Stimulated activated memory B cell treated with anti-CD40 and anti-IgM and Interleukin-4, amounts not matched to agents 10 μg/mL and 1 μg/mL and 100 μg/mL, for 72 hours (primary cell): Measurements from ENCODE around the gene ANKRD66.
"Not testable (repeated sequence)": the region's sequence is repeated elsewhere in the genome, so short reads cannot be mapped to it uniquely, and the experiment has no call there.

Experiments
- ATAC-seq: fragments of 150-1000 bp; cut with Tn5 transposase; 2 replicates; pipeline ENCODE4 v1.10.0; 2021
- H3K27ac Mint-ChIP-seq: one replicate; pipeline ENCODE4 v1.8.0; 2022; ENCODE audit warnings: mild to moderate bottlenecking, mixed read lengths
- H3K27me3 Mint-ChIP-seq: one replicate; pipeline ENCODE4 v1.8.0; 2022; ENCODE audit warnings: mixed read lengths
- H3K36me3 Mint-ChIP-seq: one replicate; pipeline ENCODE4 v1.8.0; 2022; ENCODE audit warnings: mixed read lengths
- H3K4me1 Mint-ChIP-seq: one replicate; pipeline ENCODE4 v1.8.0; 2022; ENCODE audit warnings: mixed read lengths
- H3K4me3 Mint-ChIP-seq: one replicate; pipeline ENCODE4 v1.8.0; 2022; ENCODE audit warnings: mild to moderate bottlenecking, moderate library complexity, mixed read lengths
- H3K9me3 Mint-ChIP-seq: one replicate; pipeline ENCODE4 v1.8.0; 2022; ENCODE audit warnings: mixed read lengths

The ANKRD66 gene

GRCh38 chr6:46743425-46744158 lies 3.1 kb upstream of the ANKRD66 start:
- no peaks in the 10 kb centered on the region for H3K4me1 Mint-ChIP-seq
- H3K36me3 Mint-ChIP-seq, result no peaks in the 10 kb centered on the region
- H3K4me3 Mint-ChIP-seq, result no peak overlapping the region
- ATAC-seq, result no peak
- H3K27me3 Mint-ChIP-seq, result peaks cover 9% of the 10 kb centered on the region
- H3K27ac Mint-ChIP-seq, result no peak overlapping the region
- peaks cover 4% of the 10 kb centered on the region for H3K9me3 Mint-ChIP-seq

- ATAC-seq, H3K27ac Mint-ChIP-seq, H3K27me3 Mint-ChIP-seq, H3K36me3 Mint-ChIP-seq, H3K9me3 Mint-ChIP-seq, H3K4me1 Mint-ChIP-seq, H3K4me3 Mint-ChIP-seq: not testable (repeated sequence)
Observed at GRCh38 chr6:46744159-46744725, 2.5 kb upstream of the ANKRD66 start.

DNA sequence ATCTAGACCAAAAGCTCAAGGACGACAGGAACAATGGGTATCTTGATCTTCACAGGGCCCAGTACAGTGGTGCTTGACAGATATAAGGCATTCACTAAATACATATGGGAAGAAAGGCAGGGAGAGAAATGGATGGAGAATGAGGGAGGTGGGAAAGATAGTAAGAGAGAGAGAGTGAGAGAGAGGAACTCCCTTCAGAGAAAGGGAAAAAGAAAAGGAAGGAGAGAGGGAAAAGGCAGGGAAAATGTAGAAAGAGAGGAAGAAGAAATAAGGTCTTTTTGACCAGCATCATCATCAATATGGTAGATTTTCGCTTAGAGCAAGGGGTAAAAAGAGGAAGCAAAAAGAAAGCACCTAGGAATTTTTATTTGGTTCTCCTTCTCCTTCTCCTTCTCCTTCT lies 760 bp upstream of the ANKRD66 start:
- H3K9me3 Mint-ChIP-seq, result peaks cover 4% of the 10 kb centered on the region
- peaks cover 9% of the 10 kb centered on the region for H3K27me3 Mint-ChIP-seq
- H3K36me3 Mint-ChIP-seq, result no peaks in the 10 kb centered on the region
- no peaks in the 10 kb centered on the region for H3K4me1 Mint-ChIP-seq
- no peak overlapping the region for H3K27ac Mint-ChIP-seq
- H3K4me3 Mint-ChIP-seq, result no peak overlapping the region
- no peak for ATAC-seq

DNA sequence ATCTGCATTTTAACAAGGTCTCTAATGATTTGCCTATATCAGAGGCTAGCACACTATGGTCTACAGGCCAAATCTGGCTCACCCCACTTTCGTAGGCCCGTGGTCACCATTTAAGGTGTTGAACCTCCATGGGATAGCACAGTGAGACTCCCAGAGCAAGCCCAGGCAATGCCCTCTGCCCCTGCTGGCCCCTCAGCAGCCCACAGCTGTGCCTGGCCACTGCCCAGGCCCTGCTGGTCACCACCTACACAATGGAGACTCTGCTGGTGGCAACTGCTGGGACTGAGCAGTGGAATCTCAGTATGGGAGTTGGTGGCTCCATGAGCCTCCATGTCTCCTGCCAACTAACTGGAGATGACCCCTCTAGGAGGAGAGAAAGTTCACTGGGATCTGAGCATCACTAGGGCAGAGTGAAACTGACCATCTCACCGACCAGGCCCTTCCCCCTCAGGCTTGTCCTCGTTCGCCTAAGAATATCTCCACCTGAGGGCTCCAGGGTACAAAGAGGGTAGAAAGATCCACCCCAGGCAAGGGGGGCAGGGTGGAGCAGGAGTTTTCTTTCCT lies 2.3 kb downstream of the ANKRD66 start:
- Mint-ChIP-seq H3K4me1 (no peaks in the 10 kb centered on the region), H3K27ac (no peak overlapping the region), H3K36me3 (no peaks in the 10 kb centered on the region), H3K4me3 (no peak overlapping the region), H3K27me3 (peaks cover 9% of the 10 kb centered on the region), H3K9me3 (peaks cover 4% of the 10 kb centered on the region)
- no peak for ATAC-seq

GRCh38 chr6:46749731-46750130 lies 3.0 kb downstream of the ANKRD66 start:
- no peaks in the 10 kb centered on the region for H3K36me3 Mint-ChIP-seq
- ATAC-seq, result no peak
- no peak overlapping the region for H3K27ac Mint-ChIP-seq
- H3K27me3 Mint-ChIP-seq, result peaks cover 9% of the 10 kb centered on the region
- H3K9me3 Mint-ChIP-seq, result peaks cover 4% of the 10 kb centered on the region
- H3K4me3 Mint-ChIP-seq, result no peak overlapping the region
- no peaks in the 10 kb centered on the region for H3K4me1 Mint-ChIP-seq

GRCh38 chr6:46751658-46752057 lies 4.9 kb downstream of the ANKRD66 start:
- ATAC-seq, result no peak
- Mint-ChIP-seq H3K27me3 (no peaks in the 10 kb centered on the region), H3K9me3 (no peaks in the 10 kb centered on the region), H3K4me3 (no peak overlapping the region), H3K27ac (no peak overlapping the region), H3K36me3 (no peaks in the 10 kb centered on the region), H3K4me1 (no peaks in the 10 kb centered on the region)

DNA sequence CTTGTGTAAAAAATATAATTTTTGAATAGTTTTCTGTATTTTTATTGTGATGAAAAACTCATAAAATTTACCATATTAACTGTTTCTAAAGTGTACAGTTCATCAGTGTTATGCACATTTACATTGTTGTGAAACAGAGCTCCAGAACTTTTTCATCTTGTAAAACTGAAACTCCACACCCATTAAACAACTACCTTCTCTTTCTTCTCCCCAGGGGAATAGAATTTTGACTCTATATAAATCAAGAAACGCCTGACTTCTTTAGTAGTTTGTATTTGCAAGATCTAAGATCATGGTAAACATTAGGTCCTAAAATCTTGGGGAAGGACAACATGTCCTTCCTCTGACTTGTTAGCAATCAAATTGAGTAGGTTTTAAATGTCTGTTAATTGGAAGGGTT lies 9.1 kb downstream of the ANKRD66 start:
- no peaks in the 10 kb centered on the region for H3K9me3 Mint-ChIP-seq
- ATAC-seq, result no peak
- no peak overlapping the region for H3K4me3 Mint-ChIP-seq
- no peak overlapping the region for H3K27ac Mint-ChIP-seq
- H3K36me3 Mint-ChIP-seq, result no peaks in the 10 kb centered on the region
- H3K27me3 Mint-ChIP-seq, result no peaks in the 10 kb centered on the region
- no peaks in the 10 kb centered on the region for H3K4me1 Mint-ChIP-seq

DNA sequence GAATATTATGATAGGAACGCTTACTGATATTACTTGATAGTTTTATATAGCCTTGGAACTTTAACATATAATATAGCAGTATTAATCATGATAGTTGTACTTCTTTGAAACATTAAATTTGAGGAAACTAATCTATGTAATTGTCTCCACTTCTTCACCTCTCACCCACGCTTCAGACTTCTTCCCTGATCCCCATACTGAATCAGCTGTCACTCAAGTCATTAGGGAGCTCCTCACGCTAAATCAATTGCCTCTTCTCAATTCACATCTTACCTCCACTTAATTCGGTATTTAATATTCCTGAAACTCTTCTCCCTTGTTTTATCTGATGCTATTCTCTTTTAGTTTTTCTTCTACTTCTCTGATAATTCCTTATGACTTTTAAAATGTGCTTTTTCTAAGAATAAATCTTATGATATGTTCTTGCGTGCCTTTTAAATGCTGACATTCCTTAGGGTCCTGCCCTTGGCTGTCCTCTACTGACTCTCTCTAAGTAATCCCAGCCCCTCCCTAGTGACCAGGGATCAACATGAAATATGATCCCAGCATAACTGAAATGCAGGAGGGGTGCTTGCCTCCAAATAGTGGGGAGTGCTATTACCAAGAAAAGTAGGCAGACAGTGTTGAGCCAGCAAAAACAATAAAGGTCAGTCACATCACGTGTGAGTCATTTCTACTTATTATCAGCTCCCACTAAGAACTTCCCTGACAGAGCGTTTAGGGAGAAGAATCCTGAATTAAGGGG lies 9.9 kb downstream of the ANKRD66 start:
- Mint-ChIP-seq H3K9me3 (no peaks in the 10 kb centered on the region), H3K27me3 (no peaks in the 10 kb centered on the region), H3K36me3 (no peaks in the 10 kb centered on the region), H3K4me3 (no peak overlapping the region), H3K4me1 (no peaks in the 10 kb centered on the region), H3K27ac (no peak overlapping the region)
- ATAC-seq, result no peak

- H3K27me3 Mint-ChIP-seq, result no peaks in the 10 kb centered on the region
- no peak overlapping the region for H3K27ac Mint-ChIP-seq
- no peaks in the 10 kb centered on the region for H3K4me1 Mint-ChIP-seq
- no peaks in the 10 kb centered on the region for H3K36me3 Mint-ChIP-seq
- H3K4me3 Mint-ChIP-seq, result no peak overlapping the region
- ATAC-seq, result peak; percentile 52
- no peaks in the 10 kb centered on the region for H3K9me3 Mint-ChIP-seq
Observed at GRCh38 chr6:46757214-46757596, 10.5 kb downstream of the ANKRD66 start.

GRCh38 chr6:46758960-46759753 lies 12.4 kb downstream of the ANKRD66 start:
- ATAC-seq, result no peak
- Mint-ChIP-seq H3K4me3 (no peak overlapping the region), H3K27ac (no peak overlapping the region), H3K27me3 (peaks cover 10% of the 10 kb centered on the region), H3K9me3 (no peaks in the 10 kb centered on the region), H3K36me3 (no peaks in the 10 kb centered on the region), H3K4me1 (no peaks in the 10 kb centered on the region)

DNA sequence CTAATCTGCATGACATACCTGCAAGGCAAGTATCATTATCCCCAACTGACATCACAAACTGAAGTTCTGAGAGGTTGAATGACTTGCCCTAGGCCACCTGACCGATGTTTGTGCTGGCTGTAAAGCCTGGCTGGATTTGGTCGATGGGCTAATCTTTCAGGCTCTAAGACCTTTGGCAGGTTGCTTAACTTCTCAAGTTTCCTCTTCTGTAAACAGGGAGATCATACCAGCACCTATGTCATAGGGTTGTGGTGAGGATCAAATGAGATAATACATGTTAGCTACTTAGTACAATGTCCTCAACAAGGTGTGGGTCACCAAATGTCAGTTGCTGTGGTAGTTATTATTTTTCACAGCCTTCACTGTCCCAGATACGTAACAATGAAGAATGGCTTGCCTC lies 14.2 kb downstream of the ANKRD66 start:
- H3K27ac Mint-ChIP-seq, result no peak overlapping the region
- H3K27me3 Mint-ChIP-seq, result peaks cover 24% of the 10 kb centered on the region
- no peaks in the 10 kb centered on the region for H3K4me1 Mint-ChIP-seq
- H3K4me3 Mint-ChIP-seq, result no peak overlapping the region
- H3K36me3 Mint-ChIP-seq, result no peaks in the 10 kb centered on the region
- no peaks in the 10 kb centered on the region for H3K9me3 Mint-ChIP-seq
- ATAC-seq, result no peak

DNA sequence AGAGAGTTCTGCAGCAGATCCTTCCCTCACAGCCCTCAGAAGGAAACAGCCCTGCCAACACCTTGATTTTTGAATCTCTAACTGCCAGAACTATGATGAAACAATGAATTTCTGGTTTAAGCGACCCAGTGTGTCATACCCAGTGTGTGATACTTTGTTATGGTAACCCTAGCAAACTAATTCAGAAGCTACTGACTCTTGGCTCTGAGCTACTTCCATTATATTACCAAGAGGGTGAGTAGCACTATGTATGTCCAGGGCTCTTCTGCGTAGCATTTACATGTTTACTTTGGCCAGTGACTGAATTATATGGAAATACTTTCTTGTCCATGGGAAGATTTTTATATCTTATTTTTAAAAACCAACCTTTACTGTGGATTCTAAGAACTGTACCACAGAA lies 16.7 kb downstream of the ANKRD66 start:
- Mint-ChIP-seq H3K36me3 (no peaks in the 10 kb centered on the region), H3K27ac (no peak overlapping the region), H3K9me3 (no peaks in the 10 kb centered on the region), H3K4me1 (no peaks in the 10 kb centered on the region), H3K4me3 (no peak overlapping the region), H3K27me3 (peaks cover 24% of the 10 kb centered on the region)
- ATAC-seq, result no peak

DNA sequence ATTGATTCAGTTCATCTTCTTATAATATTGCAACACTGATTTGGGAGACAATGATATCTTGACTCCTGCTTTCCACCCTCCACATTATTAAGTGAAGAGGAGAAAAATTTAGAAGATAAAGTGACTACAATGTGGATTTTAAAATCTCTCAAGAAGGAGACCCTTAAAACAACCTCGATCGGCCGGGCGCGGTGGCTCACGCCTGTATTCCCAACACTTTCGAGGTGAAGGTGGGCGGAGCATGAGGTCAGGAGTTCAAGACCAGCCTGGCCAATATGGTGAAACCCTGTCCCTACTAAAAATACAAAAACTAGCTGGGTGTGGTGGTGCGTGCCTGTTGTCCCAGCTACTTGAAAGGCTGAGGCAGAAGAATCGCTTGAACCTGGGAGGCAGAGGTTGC lies 17.5 kb downstream of the ANKRD66 start:
- not testable (repeated sequence) for H3K4me3 Mint-ChIP-seq
- peaks cover 24% of the 10 kb centered on the region for H3K27me3 Mint-ChIP-seq

GRCh38 chr6:46764961-46765360 lies 18.2 kb downstream of the ANKRD66 start:
- Mint-ChIP-seq H3K4me1 (no peaks in the 10 kb centered on the region), H3K4me3 (no peak overlapping the region), H3K27ac (no peak overlapping the region), H3K27me3 (peaks cover 24% of the 10 kb centered on the region), H3K9me3 (no peaks in the 10 kb centered on the region), H3K36me3 (no peaks in the 10 kb centered on the region)
- ATAC-seq, result no peak

More for the DNA sequence above, 17.5 kb downstream of the ANKRD66 start:
- not testable (repeated sequence) for H3K27ac Mint-ChIP-seq, H3K4me1 Mint-ChIP-seq, H3K9me3 Mint-ChIP-seq, ATAC-seq, H3K36me3 Mint-ChIP-seq

DNA sequence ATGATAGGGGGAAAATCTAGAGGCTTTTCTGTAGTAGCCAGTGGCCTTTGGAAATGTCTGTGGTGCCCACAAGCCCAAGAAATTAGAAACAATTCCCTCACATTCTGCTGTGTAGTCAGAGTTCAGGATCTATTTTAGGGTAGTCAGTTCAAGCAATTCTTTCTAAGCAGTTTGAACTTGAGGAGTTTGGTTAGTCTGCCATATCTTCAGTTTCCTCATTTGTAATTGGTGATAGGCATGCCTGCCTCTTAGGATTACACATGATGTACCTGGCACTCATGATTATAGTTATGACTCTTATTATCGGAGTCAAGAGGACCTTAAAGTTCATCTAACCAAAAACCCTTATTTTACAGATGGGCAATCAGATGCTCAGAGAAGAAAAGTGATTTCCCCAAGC lies 25.3 kb downstream of the ANKRD66 start:
- H3K27me3 Mint-ChIP-seq, result no peaks in the 10 kb centered on the region
- H3K9me3 Mint-ChIP-seq, result no peaks in the 10 kb centered on the region
- peak; percentile 51 for ATAC-seq
- H3K4me3 Mint-ChIP-seq, result no peak overlapping the region
- peak overlapping the region; percentile 11 for H3K27ac Mint-ChIP-seq
- H3K36me3 Mint-ChIP-seq, result no peaks in the 10 kb centered on the region
- peaks cover 11% of the 10 kb centered on the region for H3K4me1 Mint-ChIP-seq
